Lung (tissue), 12 donors: ENCODE data around the gene KCNMA1. TPM values are rescaled to one million over a fixed set of nuclear protein-coding genes. Genes with fewer than 3 reads are reported as not detected.
A peak's percentile ranks its signal among the peaks of the same experiment; 100 is the strongest.

Source experiments
- ATAC-seq: fragments of 200-7000 bp; cut with Tn5 transposase; one replicate; pipeline ENCODE4 v1.9.1; 2020; ENCODE audit warnings: moderate number of reproducible peaks; ENCODE audit not compliant: insufficient read depth, low FRiP score
- DNase-seq, 3 donors: peaks; one replicate each; pipeline ENCODE4 v3.0.0-alpha.2; 2013 to 2017
- H3K27ac ChIP-seq, 2 donors: one replicate each; pipeline ENCODE4 v1.5.1; 2013; ENCODE audit warnings: mild to moderate bottlenecking in 2 of 2, moderate library complexity in 2 of 2, control low read depth in 1 of 2, inconsistent platforms in 1 of 2, low read depth in 1 of 2, low read length in 1 of 2
- H3K27me3 ChIP-seq, 3 donors: one replicate each; pipeline ENCODE4 v1.5.1; 2013; ENCODE audit warnings: low read length in 2 of 3; ENCODE audit not compliant: control insufficient read depth in 3 of 3, insufficient read depth in 3 of 3
- H3K36me3 ChIP-seq, 4 donors: one replicate each; pipeline ENCODE4 v1.5.1; 2013; ENCODE audit warnings: low read length in 4 of 4, mild to moderate bottlenecking in 1 of 4, moderate library complexity in 1 of 4; ENCODE audit not compliant: control insufficient read depth in 4 of 4, insufficient read depth in 4 of 4
- H3K4me1 ChIP-seq, 5 donors: one replicate each; pipeline ENCODE4 v1.5.1; 2013; ENCODE audit warnings: low read length in 5 of 5, mild to moderate bottlenecking in 2 of 5, moderate library complexity in 1 of 5; ENCODE audit not compliant: control insufficient read depth in 5 of 5, insufficient read depth in 5 of 5
- H3K4me3 ChIP-seq: one replicate; pipeline ENCODE4 v1.5.1; 2013; ENCODE audit warnings: mild to moderate bottlenecking, control low read depth, moderate library complexity
- H3K9ac ChIP-seq, 2 donors: one replicate each; pipeline ENCODE4 v1.5.1; 2013; ENCODE audit warnings: low read length in 2 of 2, control low read depth in 1 of 2; ENCODE audit not compliant: insufficient read depth in 1 of 2
- H3K9me3 ChIP-seq, 4 donors: one replicate each; pipeline ENCODE4 v1.5.1; 2013; ENCODE audit warnings: low read length in 3 of 4, mild to moderate bottlenecking in 1 of 4, moderate library complexity in 1 of 4; ENCODE audit not compliant: control insufficient read depth in 4 of 4, insufficient read depth in 3 of 4
- CTCF ChIP-seq: IDR thresholded peaks from 2 replicates; pipeline ENCODE4 v1.5.1; 2012; ENCODE audit warnings: mild to moderate bottlenecking; ENCODE audit errors: control extremely low read depth, extremely low read depth
- WGBS, 2 donors: extraction: QIAGEN DNeasy Blood & Tissue Kit; methylation state at CpG; one replicate each; pipeline ENCODE4 v1.1.7; 2013; 5-methylcytosine and 5-hydroxymethylcytosine counted together
- polyA plus RNA-seq, 2 donors: library from polyadenylated mRNA; stranded (reverse); fragments of 200-250 nt; gene quantifications; one replicate each; pipeline ENCODE4 v1.2.1, GENCODE V29; 2013
- total RNA-seq, 2 donors: library from RNA; depleted of rRNA in 1 of 2; stranded (reverse); fragments of >200 nt in 1 of 2; gene quantifications; one replicate each; pipeline ENCODE4 v1.2.1, GENCODE V29; 2014 to 2021
- donor health status: control.
- donor health status: control.
- donor health status: Bipolar disorder and iron deficiency.
- donor health status: healthy.
- donor health status: DM: yes; HTN: yes; CAD: no.

KCNMA1 gene
- total and polyA plus RNA-seq, 4 donors = 3.8 to 13.0 (median 5.5) TPM

GRCh38 chr10:77204171-77204570 is 433.4 kb downstream of the KCNMA1 start:
- TF ChIP-seq CTCF = no peak
- 73 to 79% methylated on average over 2 of the region's 2 CpGs for WGBS, 2 donors
- H3K27ac ChIP-seq = no peak overlapping the region
- H3K36me3 ChIP-seq = no peaks in the 10 kb centered on the region
- H3K4me3 ChIP-seq = no peak overlapping the region
- DNase-seq = no peak
- peaks cover 0 to 4% (median 0%) of the 10 kb centered on the region in 5 donors for H3K4me1 ChIP-seq
- ATAC-seq = no peak
- peaks cover 0 to 4% (median 0%) of the 10 kb centered on the region in 3 donors for H3K27me3 ChIP-seq
- H3K9me3 ChIP-seq = peaks cover 0 to 4% (median 0%) of the 10 kb centered on the region in 4 donors
- no peak overlapping the region for H3K9ac ChIP-seq

GRCh38 chr10:77202857-77203256 is 434.8 kb downstream of the KCNMA1 start:
- Histone ChIP-seq H3K36me3 (no peaks in the 10 kb centered on the region), H3K9me3 (peaks cover 0 to 4% (median 0%) of the 10 kb centered on the region in 4 donors), H3K4me3 (no peak overlapping the region), H3K27ac (no peak overlapping the region), H3K9ac (no peak overlapping the region), H3K27me3 (peaks cover 0 to 2% (median 0%) of the 10 kb centered on the region in 3 donors), H3K4me1 (peaks cover 0 to 1% (median 0%) of the 10 kb centered on the region in 5 donors)
- WGBS, 2 donors = 71 to 83% methylated on average over 2 of the region's 2 CpGs
- ATAC-seq (no peak), DNase-seq (no peak)
- no peak for TF ChIP-seq CTCF

GRCh38 chr10:77201135-77202106 is 436.2 kb downstream of the KCNMA1 start:
- TF ChIP-seq CTCF = no peak
- no peaks in the 10 kb centered on the region for H3K36me3 ChIP-seq
- H3K9ac ChIP-seq = no peak overlapping the region
- H3K4me3 ChIP-seq = no peak overlapping the region
- peak in 2 of 3 donors; percentile 18 to 37 for DNase-seq
- no peaks in the 10 kb centered on the region for H3K4me1 ChIP-seq
- H3K9me3 ChIP-seq = peaks cover 0 to 4% (median 0%) of the 10 kb centered on the region in 4 donors
- ATAC-seq = no peak
- H3K27me3 ChIP-seq = peaks cover 0 to 2% (median 0%) of the 10 kb centered on the region in 3 donors
- no peak overlapping the region for H3K27ac ChIP-seq
- 82 to 92% methylated on average over 7 of the region's 7 CpGs for WGBS, 2 donors
